HG02938 (cell line): ENCODE measurements around the gene EXOC3.
"Not testable (repeated sequence)": the region's sequence is repeated elsewhere in the genome, so short reads cannot be mapped to it uniquely, and the experiment has no call there.

ENCODE experiments used
- ATAC-seq: cut with Tn5 transposase; IDR thresholded peaks from one replicate; pipeline ENCODE4 v1.9.1; 2021; ENCODE audit warnings: mild to moderate bottlenecking, moderate library complexity; ENCODE audit not compliant: unreplicated experiment

The EXOC3 gene

DNA sequence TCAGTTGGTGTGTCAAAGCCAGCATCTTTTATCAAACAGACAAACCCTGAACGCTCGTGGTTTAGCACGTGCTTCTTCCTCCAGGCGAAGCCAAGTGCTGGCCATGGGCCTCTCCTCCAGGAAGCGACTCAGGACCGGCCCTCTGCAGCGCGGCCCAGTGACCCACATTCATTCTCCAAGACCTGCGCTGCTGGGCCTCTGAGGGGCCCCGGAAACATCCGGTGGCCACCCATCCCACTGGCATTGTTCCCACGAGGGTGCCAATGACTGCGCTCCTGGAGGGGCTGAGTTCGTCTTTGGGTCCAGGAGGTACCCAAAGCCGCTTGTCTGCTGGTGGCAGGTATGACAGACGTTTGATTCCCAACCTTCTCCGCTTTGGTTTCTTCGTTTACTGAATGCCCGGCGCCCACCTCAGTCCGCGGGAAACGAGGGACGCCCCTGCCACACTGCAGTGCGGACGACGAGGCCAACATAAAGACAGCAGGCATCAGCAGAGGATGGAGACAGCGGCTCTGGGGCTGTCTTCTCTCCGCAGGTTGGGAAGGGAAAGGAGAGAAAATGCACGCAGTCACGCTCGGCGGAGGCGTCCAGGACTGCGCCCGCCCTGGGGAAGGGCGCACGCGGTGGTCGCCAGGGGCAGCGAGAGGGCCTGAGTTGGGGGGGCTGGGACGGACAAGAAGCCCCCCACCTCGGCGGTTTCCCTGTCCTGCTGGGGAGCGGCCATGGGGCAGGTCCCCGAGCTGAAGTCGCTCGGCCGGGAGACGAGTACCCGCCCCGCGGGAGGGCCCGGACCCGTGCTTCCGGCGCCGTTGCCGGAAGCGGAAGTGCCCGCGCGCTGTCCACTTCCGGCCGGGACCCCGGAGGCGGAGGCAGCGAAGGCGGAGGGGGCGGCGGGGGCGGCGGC is at the start of gene EXOC3:
Gene EXOC3 (plus strand): TSS at position 842 of the 904 bp plus-strand sequence. CDS start 3,030 bp downstream, outside the sequence.
- ATAC-seq, result peak; percentile 71

DNA sequence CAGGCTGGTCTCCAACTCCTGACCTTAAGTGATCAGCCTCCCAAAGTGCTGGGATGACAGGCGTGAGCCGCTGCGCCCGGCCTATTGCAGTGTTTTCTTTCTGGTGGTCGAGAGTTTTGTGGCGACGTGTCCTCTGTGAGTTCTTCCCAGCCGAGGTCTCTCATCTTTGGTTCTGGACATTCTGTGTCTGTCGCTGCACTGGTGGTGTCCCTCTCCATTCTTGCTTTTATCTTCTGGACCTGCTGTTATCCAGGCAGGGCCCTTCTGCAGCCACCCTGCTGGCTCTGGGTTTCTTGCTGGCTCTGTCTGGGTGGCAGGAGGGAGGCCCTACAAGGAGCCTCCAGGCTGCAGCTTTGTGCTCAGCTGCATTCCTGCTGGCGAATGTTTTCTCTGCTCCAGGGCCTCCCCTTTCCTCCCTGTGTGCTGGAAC is 49.1 kb upstream of the EXOC3 start:
- ATAC-seq, result no peak

DNA sequence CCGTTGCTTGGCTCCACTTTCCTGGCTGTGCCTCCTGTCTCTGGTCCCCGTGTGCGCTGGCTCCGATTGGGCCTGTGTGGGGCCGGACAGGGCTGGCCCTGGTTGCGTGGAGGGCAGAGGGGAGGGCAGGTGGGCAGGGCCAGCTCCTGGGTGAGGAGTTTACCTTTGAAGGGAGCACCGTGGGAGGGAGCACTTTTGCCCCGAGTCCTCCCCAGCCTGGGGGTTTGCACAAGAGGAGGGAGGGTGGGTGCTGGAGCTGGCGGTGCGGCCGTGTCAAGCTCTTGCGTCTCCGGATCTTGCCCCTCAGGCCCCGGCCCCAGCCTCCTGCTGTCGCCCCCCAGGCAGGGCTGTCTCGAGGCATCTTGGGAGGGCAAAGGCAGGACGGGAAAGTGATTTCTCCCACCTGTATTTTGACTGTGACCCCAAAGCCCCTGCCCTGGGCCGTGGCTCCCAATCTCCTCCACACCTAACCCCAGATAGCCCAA is 48.3 kb upstream of the EXOC3 start:
- no peak for ATAC-seq

DNA sequence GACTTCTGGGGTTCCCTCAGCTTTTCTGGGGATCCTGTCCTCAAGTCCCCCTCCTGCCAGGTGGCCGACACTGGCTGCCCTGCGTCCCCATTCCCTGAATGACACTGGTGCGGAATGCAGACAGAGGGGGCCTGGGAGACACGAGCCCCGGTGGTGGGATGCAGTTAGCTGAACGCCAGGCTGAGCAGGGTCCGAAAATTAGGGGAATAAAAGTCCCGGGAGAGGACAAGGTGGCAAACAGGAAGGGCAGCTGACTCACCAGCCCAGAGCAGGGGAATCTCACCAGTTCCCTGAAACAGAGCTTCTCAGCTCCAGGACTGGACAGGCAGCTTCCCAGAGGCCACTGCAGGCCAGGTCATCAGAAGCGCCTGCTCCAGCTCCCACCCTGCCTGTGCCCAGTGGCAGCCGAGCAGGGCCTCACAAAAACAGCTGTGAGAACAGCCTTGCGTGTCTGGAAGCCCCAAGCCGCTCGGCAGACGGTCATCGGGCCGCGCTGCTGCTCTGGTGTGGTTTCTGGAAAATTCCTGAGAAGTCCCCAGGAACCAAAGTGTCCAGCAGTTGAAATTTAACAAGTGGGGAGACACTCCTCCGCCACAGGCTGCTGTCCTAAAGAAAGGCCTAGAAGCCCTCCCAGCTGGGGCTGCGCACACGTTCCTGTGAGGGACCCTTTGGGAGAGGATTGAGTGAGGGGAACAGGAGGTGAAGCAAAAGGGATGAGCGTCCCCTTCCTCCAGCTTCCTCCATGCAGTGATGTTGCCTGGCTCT is 47.6 kb upstream of the EXOC3 start:
- ATAC-seq, result no peak

DNA sequence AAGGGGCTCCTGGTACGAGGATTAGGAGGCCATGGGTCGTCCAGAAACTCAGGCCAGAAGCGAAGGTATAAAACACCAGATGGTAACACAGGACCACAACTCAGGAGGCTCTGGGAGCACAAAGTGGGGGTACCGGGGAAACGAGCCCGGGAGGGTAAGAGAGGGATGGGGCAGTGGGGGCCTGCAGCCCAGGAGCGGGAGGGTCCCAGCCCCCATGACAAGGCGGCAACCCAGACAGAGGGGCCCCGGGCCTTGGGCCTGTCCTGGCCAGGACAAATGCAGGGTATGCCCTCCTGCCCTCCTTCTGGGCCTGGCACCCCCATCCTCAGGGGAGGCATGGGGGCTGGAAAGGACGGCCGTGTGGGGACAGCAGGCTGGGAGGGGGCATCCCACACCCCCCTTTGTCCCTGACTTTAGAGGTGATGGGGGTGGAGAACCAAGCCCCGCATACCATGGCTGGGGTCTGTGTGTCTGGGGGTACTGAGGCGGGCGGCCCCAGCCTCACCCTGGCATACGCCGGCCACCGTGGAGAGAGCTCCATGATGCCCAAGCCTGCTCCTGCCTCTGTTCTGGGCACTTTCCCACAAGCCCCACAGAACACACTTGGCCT is 47.0 kb upstream of the EXOC3 start:
- no peak for ATAC-seq

DNA sequence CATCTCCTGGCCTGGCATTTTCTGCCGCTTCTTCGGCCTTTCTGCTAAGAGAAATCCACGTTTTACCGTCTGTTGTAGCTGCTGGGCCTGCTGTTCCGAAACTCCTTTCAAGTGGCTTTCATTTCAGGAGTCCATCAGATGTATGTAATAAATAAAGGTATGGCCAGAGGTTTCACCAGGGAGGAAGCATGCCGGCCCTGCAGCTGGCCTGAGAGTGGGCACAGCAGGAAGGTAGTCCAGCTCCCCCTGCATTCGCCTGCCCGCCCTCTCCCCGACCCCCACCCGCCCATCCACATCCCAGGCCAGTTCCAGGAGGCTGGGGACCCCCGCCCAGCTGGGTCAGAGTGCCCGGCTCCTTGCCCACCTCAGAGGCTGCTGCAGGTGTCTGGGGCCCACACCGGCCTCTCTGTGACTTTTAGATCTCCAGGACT is 46.4 kb upstream of the EXOC3 start:
- no peak for ATAC-seq

DNA sequence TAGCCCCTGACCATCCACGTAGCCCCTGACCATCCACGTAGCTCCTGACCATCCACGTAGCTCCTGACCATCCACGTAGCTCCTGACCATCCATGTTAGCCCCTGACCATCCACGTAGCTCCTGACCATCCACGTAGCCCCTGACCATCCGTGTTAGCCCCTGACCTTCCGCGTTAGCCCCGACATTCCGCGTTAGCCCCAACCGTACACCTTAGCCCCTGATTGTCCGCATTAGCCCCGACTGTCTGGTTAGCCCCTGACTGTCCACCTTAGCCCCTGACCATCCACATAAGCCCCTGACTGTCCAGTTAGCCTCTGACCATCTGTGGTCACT is 44.9 kb upstream of the EXOC3 start:
- ATAC-seq, result not testable (repeated sequence)

DNA sequence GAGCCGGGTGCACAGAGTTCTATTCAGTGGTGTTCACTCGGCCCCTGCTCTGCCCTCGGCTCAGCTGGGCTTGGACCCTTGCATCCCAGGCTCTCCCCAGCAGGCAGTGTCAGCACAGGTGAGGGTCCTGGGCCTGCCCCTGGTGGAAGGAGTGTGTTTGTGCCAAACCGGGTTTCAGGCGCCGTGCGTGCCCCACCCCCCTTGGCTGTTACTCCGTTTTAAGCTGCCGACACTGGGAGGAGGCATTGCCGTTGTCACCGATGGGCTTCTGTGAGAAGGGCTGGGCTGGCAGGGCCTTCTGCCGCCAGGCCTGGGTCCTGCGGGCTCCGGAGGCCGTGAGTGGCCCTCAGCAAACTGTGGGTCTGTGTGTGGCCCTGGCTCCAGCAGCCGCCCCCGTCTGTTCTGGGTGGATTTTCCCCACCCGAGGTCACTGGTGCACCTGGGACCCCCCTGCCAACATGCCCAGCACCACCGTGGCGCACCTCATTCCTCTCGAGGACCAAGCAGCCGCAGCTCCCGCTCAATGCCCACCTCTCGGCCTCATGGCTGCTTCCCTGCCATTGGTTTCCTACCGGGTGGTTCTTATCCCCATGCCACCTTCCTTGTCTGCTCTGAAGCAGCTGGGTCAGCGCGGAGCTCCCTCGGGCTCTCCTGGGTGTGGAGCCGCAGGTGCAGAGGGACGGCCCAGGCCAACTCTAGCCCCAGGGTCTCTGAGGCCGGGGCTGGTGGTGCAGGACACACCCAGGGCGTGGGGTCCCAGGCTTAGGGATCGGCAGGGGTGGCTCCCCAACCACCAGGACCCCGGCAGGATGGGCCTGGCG is 44.3 kb upstream of the EXOC3 start:
- ATAC-seq, result no peak

DNA sequence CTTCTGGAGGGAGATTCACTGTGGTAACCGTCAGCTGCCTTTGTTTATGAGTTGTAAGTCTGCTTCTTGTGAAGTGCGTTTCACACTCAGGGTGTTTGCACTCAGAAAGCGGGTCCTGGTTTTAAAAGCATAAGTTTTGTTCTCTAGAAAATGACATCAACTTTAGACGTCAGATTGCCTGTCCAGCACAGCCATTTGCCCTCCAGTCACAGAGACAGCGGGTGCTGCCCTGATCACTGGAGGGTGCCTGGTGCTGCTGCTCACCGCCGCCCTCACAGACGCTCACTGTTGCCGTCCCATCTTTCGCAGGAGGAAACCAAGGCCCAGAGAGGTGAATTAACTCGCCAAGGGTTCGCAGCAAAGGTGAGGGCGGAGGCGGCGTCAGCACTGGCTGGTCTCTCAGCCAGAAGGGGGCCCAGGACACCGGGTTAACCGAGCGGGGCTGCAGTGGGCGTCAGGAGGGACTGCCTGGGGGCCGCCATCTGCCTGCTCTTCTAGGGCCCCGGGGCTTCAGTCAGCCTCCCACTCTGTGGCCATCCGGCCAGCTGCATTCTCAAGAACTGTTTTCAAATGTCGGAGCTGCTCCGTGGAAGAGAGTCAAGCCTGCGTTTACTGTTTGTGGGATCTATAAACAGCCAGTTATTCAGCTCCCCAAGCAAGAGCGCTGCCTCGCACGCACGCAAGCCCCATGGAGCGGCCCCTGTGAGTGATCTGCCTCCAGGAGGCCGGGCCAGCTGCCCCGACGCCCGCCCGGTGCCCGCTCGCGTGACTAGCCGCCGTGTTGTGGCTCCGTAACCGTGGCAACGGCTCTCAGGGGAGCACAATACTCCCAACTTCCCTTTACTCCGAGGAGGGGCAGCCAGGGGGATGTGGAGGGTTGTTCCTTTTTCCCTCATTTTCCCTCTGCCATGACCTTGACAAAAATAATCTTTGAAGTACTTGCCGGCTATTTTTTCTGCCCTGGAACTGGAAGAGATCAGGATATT is 43.4 kb upstream of the EXOC3 start:
- ATAC-seq, result peak; percentile 55

DNA sequence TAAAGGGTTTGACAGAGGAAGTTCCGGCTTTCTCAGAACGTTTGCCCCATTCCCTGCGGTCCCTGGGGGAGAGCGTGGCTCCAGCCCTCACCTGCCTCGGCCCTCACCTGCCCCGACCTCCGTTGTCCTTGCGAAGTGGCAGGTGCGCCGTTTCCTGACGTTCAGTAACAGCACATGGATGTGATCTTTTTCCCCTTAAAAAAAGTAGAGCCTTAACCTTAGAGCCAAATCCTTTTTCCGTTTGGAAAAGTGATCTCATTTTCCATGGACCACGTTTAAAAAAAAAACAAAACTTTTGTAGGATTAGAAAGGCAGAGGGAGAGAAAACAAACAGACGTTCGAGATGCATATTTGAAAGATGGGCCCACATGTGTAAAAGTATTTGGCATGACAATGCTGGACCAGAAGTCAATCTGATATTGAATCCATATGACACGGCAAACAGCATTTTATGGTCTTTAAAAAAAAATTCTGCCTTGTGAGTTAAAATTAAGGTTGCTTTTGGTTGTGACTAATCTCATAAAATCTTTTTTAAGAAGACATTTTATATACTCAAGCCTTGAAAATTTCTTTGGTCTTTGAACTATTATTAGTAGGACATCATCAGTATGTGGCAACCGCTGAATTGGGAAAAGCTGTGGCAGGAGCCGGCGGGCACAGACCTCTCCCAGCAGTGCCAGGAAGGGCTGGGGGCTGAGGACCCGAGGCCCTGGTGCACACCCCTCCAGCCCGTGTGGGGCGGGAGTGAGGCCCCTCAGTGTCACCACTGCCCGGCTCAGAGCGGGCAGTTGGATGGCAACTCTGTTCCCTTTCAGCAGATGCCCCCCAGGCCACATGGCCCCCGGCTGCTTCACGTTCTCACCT is 42.5 kb upstream of the EXOC3 start:
- peak; percentile 13 for ATAC-seq

DNA sequence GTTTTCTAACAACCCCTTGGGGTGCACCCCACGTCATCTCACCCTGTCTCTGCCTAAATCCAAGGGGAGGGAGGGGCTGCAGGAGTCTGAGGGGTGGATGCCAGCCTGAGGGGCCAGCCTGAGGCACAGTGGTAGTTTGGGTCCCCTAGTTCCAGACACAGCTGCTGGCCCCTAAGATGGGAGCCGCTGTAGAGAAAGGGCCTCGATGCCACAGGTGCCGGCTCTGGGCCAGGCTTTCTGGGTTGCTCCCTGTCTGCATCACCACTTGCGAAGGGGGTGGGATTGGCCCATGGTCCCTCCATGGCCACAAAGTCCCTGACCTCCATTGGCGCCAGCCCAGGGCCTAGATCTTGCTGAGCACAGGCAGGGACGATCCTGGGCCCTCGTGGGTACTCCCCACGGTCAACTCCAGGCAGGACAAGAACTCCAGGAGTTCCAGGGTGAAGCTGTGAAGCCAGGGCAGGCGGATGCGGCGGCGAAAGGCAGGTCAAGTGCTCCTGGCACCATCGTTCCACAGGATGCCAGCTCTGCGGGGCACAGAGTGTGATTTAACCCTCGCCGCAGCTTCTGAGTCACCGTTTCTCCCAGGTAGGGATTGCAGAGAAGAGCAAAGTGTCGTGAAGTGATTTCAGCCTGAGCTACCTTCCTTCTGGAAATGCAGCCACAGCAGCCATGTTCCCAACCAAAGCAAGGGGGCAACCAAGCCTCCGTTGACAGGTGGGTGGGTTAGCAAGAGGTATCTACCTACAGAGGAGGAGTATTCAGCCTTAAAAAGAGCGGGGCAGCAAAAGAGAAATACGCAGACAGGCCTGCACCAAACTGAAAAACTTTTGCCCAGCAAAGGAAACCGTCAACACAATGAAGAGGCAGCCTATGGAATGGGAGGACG is 41.6 kb upstream of the EXOC3 start:
- no peak for ATAC-seq

DNA sequence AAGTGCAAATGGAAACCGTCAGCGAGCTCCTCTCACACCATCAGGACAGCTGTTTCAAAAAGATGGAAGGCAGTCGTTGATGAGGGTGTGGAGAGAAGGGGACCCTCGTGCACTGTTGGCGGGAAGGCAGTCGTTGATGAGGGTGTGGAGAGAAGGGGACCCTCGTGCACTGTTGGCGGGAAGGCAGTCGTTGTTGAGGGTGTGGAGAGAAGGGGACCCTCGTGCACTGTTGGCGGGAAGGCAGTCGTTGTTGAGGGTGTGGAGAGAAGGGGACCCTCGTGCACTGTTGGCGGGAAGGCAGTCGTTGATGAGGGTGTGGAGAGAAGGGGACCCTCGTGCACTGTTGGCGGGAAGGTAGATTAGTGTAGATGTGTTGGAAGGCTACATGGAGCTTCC is 40.8 kb upstream of the EXOC3 start:
- ATAC-seq, result not testable (repeated sequence)

DNA sequence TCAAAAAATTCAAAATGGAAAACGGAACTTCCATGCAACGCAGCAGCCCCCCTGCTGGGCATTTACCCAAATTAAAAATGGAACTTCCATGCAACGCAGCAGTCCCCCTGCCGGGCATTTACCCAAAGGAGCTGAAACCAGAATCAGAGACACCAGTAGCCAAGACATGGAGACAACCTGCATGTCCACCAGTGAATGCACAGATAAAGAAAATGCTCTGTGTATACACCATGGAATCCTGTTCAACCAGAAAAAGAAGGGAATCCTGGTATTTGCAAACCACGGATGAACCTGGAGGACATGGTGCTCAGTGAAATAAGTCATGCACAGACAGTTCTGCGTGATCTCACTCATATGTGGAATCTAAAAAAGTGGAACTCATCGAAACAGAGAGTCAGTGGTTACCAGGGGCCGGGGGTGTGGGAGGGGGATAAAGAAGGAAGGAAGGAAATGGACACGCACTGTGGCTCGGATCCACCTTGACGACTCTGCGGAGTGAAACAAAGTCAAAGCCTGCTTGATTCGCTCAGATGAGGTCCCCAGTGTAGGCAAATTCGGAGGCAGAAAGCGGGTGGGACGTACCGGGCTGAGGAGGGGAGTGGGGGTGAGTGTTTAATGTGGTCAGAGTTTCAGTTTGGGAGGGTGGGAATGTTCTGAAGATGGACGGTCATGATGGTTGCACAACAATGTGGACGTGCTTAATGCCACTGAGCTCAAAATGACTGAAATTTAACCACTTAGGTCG is 40.2 kb upstream of the EXOC3 start:
- ATAC-seq, result peak; percentile 49

DNA sequence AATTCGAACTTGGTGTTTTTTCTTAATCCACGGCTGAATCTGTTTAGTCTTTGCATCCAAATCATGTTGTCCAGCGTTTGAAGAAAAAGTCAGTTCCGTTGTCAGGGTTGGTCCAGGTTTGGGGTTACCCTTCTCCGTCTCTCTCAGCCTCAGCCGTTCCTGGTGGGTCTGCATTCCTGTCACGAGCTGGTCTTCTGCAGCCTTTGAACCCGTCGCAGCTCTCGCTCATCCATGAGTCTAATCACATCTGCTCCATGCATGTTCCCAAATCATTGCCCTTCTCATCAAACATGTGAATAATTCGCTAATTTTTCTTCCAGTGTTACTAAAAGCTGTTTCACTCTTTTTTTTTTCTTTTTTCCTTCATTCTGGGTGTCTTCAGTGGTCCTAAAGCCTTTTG is 39.0 kb upstream of the EXOC3 start:
- no peak for ATAC-seq

DNA sequence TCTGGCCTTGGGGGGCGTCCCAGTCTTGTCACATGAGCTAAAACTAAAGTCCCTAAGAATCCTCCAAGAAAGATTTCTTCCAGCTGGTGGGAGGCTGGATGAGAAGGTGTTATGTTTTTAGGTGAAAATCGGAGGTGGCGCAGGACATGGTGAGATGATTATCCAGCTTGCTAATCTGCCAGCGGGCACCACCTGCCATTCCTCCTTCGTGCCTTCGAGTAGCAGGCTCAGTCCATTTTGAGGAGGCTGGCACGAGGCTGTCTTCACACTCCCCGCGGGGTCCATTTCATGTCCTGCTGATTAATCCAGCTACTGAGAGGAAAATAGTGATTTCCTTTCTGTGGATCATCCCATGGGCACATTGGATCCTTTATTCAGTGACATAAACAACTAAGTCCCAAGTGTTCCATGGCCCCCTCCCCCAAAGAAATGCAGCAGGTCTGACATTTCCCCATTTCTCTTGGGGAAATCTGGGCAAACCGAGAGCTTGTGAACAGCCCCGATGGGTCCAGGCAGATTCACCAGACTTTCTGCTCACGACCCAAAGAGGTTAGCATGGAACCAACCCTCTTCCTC is 38.2 kb upstream of the EXOC3 start:
- ATAC-seq, result no peak

DNA sequence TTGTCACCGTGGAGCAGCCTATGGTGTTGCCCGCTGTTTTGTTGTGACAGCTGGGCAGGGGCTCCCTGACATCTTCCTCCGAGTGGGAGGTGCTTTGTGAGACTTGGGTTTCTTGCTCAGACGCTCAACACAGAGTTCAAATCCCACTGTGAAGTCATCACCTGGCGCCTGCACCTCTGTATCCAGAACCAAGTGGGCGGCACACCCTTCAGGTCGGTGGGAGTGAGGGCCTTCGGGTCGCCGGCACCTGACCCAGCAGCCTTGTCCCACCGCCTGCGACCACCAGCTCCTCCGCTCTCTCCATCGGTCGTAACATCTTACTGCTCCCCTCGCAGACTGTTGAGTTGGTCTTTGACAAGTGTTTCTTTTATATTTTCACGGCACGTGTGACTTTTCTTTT is 37.6 kb upstream of the EXOC3 start:
- ATAC-seq, result no peak
